GM21786 (cell line): Measurements from ENCODE around the gene PIM1.

Experiments used
- ATAC-seq: cut with Tn5 transposase; IDR thresholded peaks from one replicate; pipeline ENCODE4 v1.9.1; 2021; ENCODE audit not compliant: unreplicated experiment

PIM1 gene

GRCh38 chr6:37218511-37218910, 48.6 kb downstream of the PIM1 start:
- ATAC-seq = no peak

DNA sequence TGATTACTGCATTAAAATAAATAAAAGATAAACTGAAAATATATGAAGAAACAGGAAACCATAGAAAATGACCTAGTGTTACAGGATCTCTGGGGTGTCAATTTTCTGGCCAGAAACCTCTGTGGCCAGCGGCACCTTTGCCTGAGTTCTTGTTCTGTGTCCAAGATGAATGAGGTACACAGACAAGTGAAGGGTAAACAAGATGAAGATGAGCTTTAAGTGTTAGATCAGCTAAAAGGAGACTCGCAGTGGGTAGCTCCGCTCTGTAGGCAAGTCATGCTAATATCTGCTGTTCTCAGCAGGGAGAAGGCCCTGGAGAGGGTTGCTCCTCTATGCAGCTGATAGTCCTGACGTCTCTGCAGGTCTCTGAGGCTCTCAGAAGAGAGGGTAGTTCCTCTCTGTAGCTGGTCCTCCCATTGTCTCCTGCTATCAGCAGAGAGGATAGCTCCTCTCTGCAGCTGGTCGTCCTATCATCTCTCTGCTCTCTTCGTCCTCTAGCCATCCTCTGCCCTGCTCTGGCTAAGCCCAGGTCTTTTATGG, 51.7 kb downstream of the PIM1 start:
- ATAC-seq = peak; percentile 3

DNA sequence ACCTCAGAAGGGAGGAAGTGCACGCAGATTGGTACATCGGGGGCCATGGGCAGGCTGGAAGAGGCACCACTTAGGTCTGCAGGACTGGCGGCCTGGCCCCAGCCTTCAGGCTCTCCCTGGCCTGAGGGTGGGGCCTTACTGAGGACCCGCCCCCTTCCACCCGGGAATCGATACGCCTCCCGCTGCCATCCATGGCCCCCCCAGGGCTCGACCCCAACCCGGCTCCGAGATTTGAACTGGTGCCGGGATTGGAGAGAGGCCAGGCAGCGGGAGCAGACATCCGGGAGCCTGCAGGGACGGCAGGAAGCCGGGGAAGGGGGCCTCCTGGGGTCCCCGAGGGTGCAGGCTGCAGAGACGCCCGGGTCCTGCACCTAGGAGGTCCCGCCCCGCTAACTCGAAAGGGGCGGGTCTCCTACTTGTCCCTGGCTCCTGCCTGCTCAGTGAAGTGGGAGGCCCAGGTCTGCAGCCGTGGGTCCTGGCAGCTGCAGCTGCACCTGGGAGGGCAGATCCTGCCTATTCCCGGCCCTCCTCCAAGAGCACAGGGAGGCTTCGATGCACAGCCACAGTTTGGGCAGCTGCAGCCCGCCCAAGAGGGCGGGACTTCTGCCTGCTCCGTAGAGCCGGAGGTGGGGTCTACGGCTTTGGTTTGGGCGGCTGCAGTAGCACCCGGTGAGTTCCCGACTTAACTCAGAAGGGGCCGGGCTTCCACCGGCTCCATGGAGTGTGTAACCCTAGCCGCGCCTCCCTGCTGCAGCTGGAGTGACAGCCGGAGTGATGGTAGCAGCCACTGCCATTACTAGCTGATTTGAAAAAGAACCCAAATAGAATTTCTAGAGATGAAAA, 52.4 kb downstream of the PIM1 start:
- peak; percentile 91 for ATAC-seq

DNA sequence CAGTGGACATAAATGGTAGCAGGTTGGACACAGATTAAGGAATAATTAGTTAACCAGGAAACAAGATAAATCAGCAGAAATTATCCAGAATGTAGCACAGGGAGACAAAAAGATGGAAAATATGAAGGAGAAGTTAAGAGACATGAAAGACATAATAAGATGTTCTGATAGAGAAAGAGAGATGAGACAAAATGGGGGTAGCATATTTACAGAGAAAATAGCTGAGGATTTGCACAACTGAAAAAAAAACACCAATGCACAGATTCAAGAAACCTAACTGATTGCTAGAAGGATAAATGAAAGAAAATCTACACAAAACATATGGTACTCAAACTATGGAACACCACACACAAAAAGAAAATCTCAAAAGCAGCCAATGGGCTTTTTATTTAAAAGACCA, 53.0 kb downstream of the PIM1 start:
- no peak for ATAC-seq
